Measurements from ENCODE around the gene CYP2W1. TPM values are rescaled to one million over a fixed set of nuclear protein-coding genes. Genes with fewer than 3 reads are reported as not detected.

The CYP2W1 gene
- total and polyA plus RNA-seq, 2 donors (not counting 3 experiments of a cell fraction or from before 2014, with no cell fraction given), result not detected

DNA sequence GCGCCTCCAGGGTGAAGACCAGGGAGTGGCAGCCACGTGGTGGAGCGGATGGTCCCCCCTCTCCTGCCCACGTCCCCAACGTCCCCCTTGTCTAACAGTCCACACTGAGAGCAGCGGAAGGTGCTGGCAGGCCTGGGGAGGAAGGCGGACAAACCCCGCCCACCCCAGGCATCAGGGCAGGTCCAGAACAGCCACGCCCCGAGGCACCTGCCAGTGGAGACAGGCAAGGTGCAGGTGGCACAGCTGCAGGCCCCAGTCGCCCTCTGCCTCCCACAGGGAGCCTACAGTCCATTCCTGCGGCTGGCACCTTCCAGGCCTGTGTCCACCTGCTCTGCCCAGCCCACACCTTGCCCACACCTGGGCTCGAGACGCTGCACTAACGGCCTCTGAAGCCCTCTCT lies 24.9 kb downstream of the CYP2W1 start:
- TF ChIP-seq MAX (IDR thresholded peaks at IDR 0.05; ENCODE audit: insufficient read depth, insufficient read length) (no peak), POLR2AphosphoS5 (IDR thresholded peaks at IDR 0.05; ENCODE audit: insufficient read depth, low read depth, low read length) (no peak), EZH2 (IDR thresholded peaks at IDR 0.05; ENCODE audit: borderline replicate concordance, low read depth, low read length, severe bottlenecking) (no peak), FOS (IDR thresholded peaks at IDR 0.05; ENCODE audit: borderline replicate concordance, insufficient read depth, low read length) (no peak), POLR2A (IDR thresholded peaks at IDR 0.05; ENCODE audit: low read depth, low read length) (no peak), JUN (IDR thresholded peaks at IDR 0.05; ENCODE audit: borderline replicate concordance, insufficient read depth, insufficient read length, low read depth) (no peak), GATA2 (IDR thresholded peaks at IDR 0.05; ENCODE audit: insufficient read depth, insufficient read length, low read depth, low read length) (no peak), MYC (IDR thresholded peaks at IDR 0.05; ENCODE audit: low read depth, low read length) (no peak)
- TF ChIP-seq, protein P1, sequence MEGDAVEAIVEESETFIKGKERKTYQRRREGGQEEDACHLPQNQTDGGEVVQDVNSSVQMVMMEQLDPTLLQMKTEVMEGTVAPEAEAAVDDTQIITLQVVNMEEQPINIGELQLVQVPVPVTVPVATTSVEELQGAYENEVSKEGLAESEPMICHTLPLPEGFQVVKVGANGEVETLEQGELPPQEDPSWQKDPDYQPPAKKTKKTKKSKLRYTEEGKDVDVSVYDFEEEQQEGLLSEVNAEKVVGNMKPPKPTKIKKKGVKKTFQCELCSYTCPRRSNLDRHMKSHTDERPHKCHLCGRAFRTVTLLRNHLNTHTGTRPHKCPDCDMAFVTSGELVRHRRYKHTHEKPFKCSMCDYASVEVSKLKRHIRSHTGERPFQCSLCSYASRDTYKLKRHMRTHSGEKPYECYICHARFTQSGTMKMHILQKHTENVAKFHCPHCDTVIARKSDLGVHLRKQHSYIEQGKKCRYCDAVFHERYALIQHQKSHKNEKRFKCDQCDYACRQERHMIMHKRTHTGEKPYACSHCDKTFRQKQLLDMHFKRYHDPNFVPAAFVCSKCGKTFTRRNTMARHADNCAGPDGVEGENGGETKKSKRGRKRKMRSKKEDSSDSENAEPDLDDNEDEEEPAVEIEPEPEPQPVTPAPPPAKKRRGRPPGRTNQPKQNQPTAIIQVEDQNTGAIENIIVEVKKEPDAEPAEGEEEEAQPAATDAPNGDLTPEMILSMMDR (IDR thresholded peaks at IDR 0.05; ENCODE audit: extremely low read depth in 1 of 2, insufficient read depth in 1 of 2, low read depth in 1 of 2, low read length in 2 of 2), result no peak
- Histone ChIP-seq H3K27ac (ENCODE audit: insufficient read depth, low read depth, low read length) (no peak overlapping the region), H2AFZ (ENCODE audit: low read depth, low read length) (no peak overlapping the region), H3K27me3 (ENCODE audit: control insufficient read depth in 2 of 2, insufficient read depth in 2 of 2, low read length in 2 of 2) (no peaks in the 10 kb centered on the region), H3K9ac (replicated peaks; ENCODE audit: extremely low read depth, insufficient read depth, low read length) (no peak overlapping the region), H3K36me3 (ENCODE audit: control insufficient read depth in 2 of 2, extremely low read depth in 1 of 2, insufficient read depth in 2 of 2, low read length in 2 of 2) (peaks cover 0 to 7% of the 10 kb centered on the region in 2 experiments), H3K4me3 (replicated peaks in 1 of 3; ENCODE audit: insufficient read depth in 1 of 3, low read depth in 1 of 3, low read length in 3 of 3) (no peak overlapping the region), H3K9me3 (replicated peaks; ENCODE audit: control insufficient read depth, insufficient read depth, low read length) (no peaks in the 10 kb centered on the region), H3K4me2 (ENCODE audit: insufficient read depth, low read length) (no peak overlapping the region), H3K79me2 (ENCODE audit: control insufficient read depth, insufficient read depth, low read length) (no peaks in the 10 kb centered on the region), H3K9me1 (replicated peaks; ENCODE audit: control insufficient read depth, extremely low read depth, insufficient read depth, low read length) (no peaks in the 10 kb centered on the region), H3K4me1 (ENCODE audit: control insufficient read depth, extremely low read depth, insufficient read depth, low read length) (no peaks in the 10 kb centered on the region), H4K20me1 (replicated peaks; ENCODE audit: control insufficient read depth, extremely low read depth, insufficient read depth, low read length) (no peaks in the 10 kb centered on the region)
- dilution Hi-C loops (cut with MboI; ENCODE audit: extremely low pct_ligation_motif_present, low sequenced_read_pairs) (no loop called here), intact Hi-C loops (cut with micrococcal nuclease) (no loop called here)
- DNase-seq (ENCODE audit: low read depth, low spot score) (no peak), FAIRE-seq (no peak)
- ChIA-PET CTCF (interaction anchor here (0.9 to 1.4 kb wide), 4 partner anchors 15 to 78 kb away, joined by 3 to 5 read pairs (median 4); partner anchors contain the start of gene GPR146), POLR2A (no interaction called here)
- no TSS peak for BruUV-seq (replicated peaks)

All from endothelial cell of umbilical vein (primary cell).